Tibial nerve (tissue), 3 donors: ENCODE data around the gene FAM229B.

ENCODE experiments used
- POLR2A ChIP-seq, 2 donors: fragments of 450-650 bp; IDR thresholded peaks; one replicate each; pipeline ENCODE4 v1.6.1; 2017; ENCODE audit warnings: antibody characterized with exemption in 2 of 2, mild to moderate bottlenecking in 2 of 2, moderate library complexity in 2 of 2
- TF ChIP-seq, protein P1 (sequence below), 5 experiments: fragments of 200-600 bp in 3 of 5; fragments of 450-650 bp in 2 of 5; sonication (generic) in 3 of 5; IDR thresholded peaks; one replicate each; pipeline ENCODE4 v1.5.1; 2016 to 2019; ENCODE audit warnings: antibody characterized with exemption in 5 of 5, mild to moderate bottlenecking in 3 of 5, moderate library complexity in 2 of 5

DNA sequence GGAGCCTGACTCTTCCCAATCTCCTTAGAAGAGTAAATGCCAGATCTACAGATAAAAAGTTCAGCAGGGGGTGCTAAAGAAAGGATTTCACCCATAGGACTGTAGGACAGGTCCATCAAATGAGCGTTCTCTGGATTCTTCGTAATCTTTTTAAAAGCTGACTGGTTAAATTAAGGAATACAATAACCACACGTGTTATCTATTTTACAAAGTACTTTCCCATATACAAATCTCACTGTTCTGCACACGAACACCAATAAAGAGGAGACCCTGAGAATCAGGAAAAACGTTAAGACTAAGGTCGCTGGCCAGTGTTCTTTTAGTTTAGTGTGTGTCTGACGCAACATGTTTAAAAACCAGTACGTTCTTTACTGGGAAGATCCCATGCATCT, 651 bp upstream of the FAM229B start:
- TF ChIP-seq POLR2A (IDR thresholded peaks at IDR 0.05) = no peak
- TF ChIP-seq, protein P1, sequence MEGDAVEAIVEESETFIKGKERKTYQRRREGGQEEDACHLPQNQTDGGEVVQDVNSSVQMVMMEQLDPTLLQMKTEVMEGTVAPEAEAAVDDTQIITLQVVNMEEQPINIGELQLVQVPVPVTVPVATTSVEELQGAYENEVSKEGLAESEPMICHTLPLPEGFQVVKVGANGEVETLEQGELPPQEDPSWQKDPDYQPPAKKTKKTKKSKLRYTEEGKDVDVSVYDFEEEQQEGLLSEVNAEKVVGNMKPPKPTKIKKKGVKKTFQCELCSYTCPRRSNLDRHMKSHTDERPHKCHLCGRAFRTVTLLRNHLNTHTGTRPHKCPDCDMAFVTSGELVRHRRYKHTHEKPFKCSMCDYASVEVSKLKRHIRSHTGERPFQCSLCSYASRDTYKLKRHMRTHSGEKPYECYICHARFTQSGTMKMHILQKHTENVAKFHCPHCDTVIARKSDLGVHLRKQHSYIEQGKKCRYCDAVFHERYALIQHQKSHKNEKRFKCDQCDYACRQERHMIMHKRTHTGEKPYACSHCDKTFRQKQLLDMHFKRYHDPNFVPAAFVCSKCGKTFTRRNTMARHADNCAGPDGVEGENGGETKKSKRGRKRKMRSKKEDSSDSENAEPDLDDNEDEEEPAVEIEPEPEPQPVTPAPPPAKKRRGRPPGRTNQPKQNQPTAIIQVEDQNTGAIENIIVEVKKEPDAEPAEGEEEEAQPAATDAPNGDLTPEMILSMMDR (IDR thresholded peaks at IDR 0.05) = peak in 2 of 5 experiments; percentile 22 to 23
